GM15510 (cell line): Measurements from ENCODE around the gene NPAS3.

Source experiments
- POLR2A ChIP-seq: IDR thresholded peaks from 3 replicates; pipeline ENCODE4 v1.6.1; 2011; ENCODE audit warnings: borderline replicate concordance; ENCODE audit not compliant: insufficient read length; ENCODE audit errors: extremely low read depth

NPAS3 gene

GRCh38 chr14:33315217-33315616 is 376.5 kb downstream of the NPAS3 start:
- TF ChIP-seq POLR2A = no peak

DNA sequence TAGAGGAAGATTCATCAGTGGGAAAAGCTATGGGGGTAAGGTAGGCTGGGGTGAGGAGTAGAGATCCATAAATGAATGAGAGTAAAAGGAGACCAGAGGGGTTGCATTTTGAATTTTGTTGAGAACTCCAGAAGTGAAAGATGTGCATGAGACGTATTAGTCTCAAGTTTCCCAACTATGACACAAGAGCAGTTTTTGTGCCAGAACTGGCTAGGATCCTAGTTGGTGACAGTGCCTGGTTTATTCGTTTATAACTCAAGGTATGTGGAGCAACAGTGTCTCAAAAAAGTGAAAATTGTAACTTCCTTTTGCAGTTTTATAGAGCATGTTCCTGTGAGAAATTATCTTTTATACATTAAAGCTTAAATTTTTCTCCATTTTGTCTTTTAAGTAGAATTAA is 377.0 kb downstream of the NPAS3 start:
- no peak for TF ChIP-seq POLR2A

GRCh38 chr14:33317675-33318074 is 379.0 kb downstream of the NPAS3 start:
- TF ChIP-seq POLR2A = no peak

- TF ChIP-seq POLR2A = no peak
These were observed 385.3 kb downstream of the NPAS3 start for GRCh38 chr14:33323979-33324378.

DNA sequence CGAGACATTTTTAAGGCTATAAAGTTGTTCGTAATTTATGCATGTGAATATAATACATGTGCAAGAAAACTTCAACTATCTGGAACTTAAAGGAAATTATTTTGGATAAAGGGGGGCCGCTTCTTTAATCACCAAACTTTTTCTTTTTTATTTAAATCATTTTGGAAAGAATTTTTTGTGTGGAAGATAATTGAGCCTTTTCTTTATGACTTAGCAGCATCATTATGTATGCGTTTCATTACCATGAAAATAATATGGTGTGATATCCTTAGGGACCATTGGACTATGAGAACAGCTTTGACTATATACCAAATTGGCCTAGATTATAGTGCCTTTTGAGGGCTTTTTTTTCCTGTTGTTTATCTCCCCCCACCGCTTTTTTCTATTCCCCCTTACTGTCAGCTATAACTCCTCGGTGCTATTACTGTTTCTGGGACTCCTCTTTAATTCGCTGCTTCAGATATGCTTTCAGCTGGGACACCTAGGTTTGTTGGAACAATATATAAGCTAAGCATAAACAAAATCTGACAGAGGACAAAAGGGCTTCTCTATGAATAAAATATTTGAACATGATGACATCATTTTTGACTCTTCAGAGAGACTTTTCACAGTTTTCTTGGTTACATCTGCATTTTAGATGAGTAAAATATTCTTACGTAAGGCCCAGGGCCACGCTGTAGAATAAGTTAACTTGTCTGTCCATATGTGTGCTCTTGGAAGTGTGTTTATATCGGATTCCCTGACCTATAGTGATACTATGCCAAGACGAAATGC is 392.7 kb downstream of the NPAS3 start:
- no peak for TF ChIP-seq POLR2A

DNA sequence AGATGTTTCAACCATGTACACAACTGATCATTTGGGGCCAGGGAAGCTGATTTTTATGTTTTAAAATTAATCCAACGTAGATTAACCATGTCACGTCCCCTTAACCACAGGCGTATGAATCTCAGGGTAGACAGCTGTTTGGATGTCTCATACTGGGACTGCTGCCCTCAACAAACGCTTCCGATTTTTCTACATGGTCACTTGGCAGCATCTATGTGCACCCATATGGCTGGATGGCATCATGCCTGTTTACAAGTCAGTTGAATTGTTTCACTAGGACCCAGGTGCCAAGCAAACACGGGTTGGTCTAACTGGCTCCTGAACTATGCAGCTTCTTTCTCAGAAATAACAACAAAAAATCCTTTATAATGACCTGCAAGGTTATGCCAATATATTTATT is 393.8 kb downstream of the NPAS3 start:
- no peak for TF ChIP-seq POLR2A

DNA sequence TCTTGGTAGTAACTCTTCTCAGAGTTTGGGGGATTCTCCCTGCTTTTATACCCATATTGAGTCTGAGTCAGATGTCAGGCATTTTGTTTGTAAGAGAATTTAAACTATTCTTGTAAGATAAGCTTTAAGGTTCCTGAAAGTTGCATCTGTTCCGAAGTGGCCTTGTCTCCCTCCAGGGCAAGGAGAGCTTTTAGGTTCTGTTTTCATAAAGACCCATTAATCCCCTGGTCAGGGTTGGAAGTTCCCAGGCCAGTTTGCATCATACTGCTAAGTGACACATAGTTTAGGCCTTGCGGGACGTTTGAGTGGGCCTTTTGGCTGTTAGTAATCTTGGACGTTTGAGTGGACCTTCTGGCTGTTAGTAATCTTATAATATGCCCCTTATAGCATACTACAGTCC is 396.7 kb downstream of the NPAS3 start:
- TF ChIP-seq POLR2A = no peak

GRCh38 chr14:33342299-33342974 is 403.8 kb downstream of the NPAS3 start:
- TF ChIP-seq POLR2A = no peak

- no peak for TF ChIP-seq POLR2A
These were observed 404.3 kb downstream of the NPAS3 start for GRCh38 chr14:33343016-33343415.

- no peak for TF ChIP-seq POLR2A
These were observed 409.1 kb downstream of the NPAS3 start for GRCh38 chr14:33347796-33348195.

- no peak for TF ChIP-seq POLR2A
These were observed 409.8 kb downstream of the NPAS3 start for GRCh38 chr14:33348510-33348909.

- TF ChIP-seq POLR2A = no peak
These were observed 411.2 kb downstream of the NPAS3 start for GRCh38 chr14:33349871-33350270.

GRCh38 chr14:33350366-33350990 is 411.8 kb downstream of the NPAS3 start:
- no peak for TF ChIP-seq POLR2A

DNA sequence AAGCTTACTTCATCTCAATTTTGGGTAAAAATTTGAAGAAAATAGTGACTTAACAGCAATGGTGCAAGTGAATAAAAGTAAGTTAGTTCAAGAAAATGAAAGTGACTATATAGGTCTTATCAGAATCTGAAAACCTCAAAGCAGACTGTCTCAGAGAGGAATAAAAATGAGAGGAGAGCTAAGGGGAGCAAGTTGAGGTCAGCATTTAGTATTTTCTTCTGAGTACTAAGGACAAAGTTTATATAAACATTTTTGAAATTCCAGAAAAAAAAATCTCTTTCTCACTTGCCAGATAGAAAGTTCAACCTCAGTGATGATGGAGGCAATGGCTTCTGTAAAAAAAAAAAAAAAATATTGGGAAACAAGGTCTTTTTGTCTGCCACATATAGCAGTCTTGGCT is 414.1 kb downstream of the NPAS3 start:
- no peak for TF ChIP-seq POLR2A

GRCh38 chr14:33356181-33356580 is 417.5 kb downstream of the NPAS3 start:
- TF ChIP-seq POLR2A = no peak
